HepG2 (cell line): ENCODE data around the gene TMEM217. TPM values are rescaled to one million over a fixed set of nuclear protein-coding genes. Genes with fewer than 3 reads are reported as not detected.

ENCODE experiments used
- AHR ChIP-seq: IDR thresholded peaks from 2 replicates; pipeline ENCODE4 v1.6.1; 2018; ENCODE audit warnings: missing genetic modification reagents, missing compliant biosample characterization
- NR2C2 ChIP-seq: sonication (generic); formaldehyde crosslinking; IDR thresholded peaks from 2 replicates; pipeline ENCODE4 v1.4.0; 2020; ENCODE audit warnings: missing genetic modification reagents, mild to moderate bottlenecking, moderate library complexity, borderline replicate concordance
- POGZ ChIP-seq: sonication (generic); formaldehyde crosslinking; IDR thresholded peaks from 2 replicates; pipeline ENCODE4 v1.4.0; 2020; ENCODE audit warnings: mild to moderate bottlenecking, missing genetic modification reagents
- REPIN1 ChIP-seq: sonication (generic); formaldehyde crosslinking; IDR thresholded peaks from 2 replicates; pipeline ENCODE4 v1.8.0; 2022; ENCODE audit warnings: missing genetic modification reagents, low read depth, mild to moderate bottlenecking, borderline replicate concordance
- SATB2 ChIP-seq: sonication (generic); formaldehyde crosslinking; IDR thresholded peaks from 2 replicates; pipeline ENCODE4 v1.5.0; 2020; ENCODE audit warnings: missing genetic modification reagents
- SMARCE1 ChIP-seq: fragments of 450-650 bp; IDR thresholded peaks from 2 replicates; pipeline ENCODE4 v1.6.1; 2017; ENCODE audit warnings: borderline replicate concordance
- SNAPC5 ChIP-seq: sonication (generic); formaldehyde crosslinking; IDR thresholded peaks from 2 replicates; pipeline ENCODE4 v1.8.1; 2023; ENCODE audit warnings: mild to moderate bottlenecking, missing genetic modification reagents, borderline replicate concordance
- SP5 ChIP-seq: IDR thresholded peaks from 2 replicates; pipeline ENCODE4 v1.6.1; 2016; ENCODE audit warnings: low read depth, borderline replicate concordance
- TP53 ChIP-seq: sonication (generic); formaldehyde crosslinking; conservative IDR thresholded peaks from 2 replicates; pipeline ENCODE4 v1.4.0; 2020; ENCODE audit warnings: missing genetic modification reagents
- ZBTB3 ChIP-seq: sonication (generic); formaldehyde crosslinking; IDR thresholded peaks from 2 replicates; pipeline ENCODE4 v1.4.0; 2020; ENCODE audit warnings: low read depth, mild to moderate bottlenecking, moderate library complexity, missing genetic modification reagents, borderline replicate concordance
- ZMYM4 ChIP-seq: sonication (generic); formaldehyde crosslinking; IDR thresholded peaks from 2 replicates; pipeline ENCODE4 v1.8.1; 2023; ENCODE audit warnings: mild to moderate bottlenecking, missing genetic modification reagents
- ZNF205 ChIP-seq: IDR thresholded peaks from 2 replicates; pipeline ENCODE4 v1.6.1; 2018; ENCODE audit warnings: missing biosample characterization, missing genetic modification reagents
- ZNF292 ChIP-seq: sonication (generic); formaldehyde crosslinking; IDR thresholded peaks from 2 replicates; pipeline ENCODE4 v1.8.1; 2022; ENCODE audit warnings: mild to moderate bottlenecking, low read depth, missing genetic modification reagents, borderline replicate concordance
- ZNF484 ChIP-seq: sonication (generic); formaldehyde crosslinking; IDR thresholded peaks from 2 replicates; pipeline ENCODE4 v1.5.1; 2020; ENCODE audit warnings: mild to moderate bottlenecking, low read depth, missing genetic modification reagents, borderline replicate concordance
- ZNF614 ChIP-seq: IDR thresholded peaks from 2 replicates; pipeline ENCODE4 v1.6.1; 2018; ENCODE audit warnings: missing biosample characterization, missing genetic modification reagents, inconsistent platforms, borderline replicate concordance
- ZNF713 ChIP-seq: sonication (generic); formaldehyde crosslinking; IDR thresholded peaks from 2 replicates; pipeline ENCODE4 v1.4.0; 2020; ENCODE audit warnings: mild to moderate bottlenecking, missing genetic modification reagents
- ZNF776 ChIP-seq: sonication (generic); formaldehyde crosslinking; IDR thresholded peaks from 2 replicates; pipeline ENCODE4 v1.4.0; 2020; ENCODE audit warnings: mild to moderate bottlenecking, missing genetic modification reagents
- ZNF781 ChIP-seq: sonication (generic); formaldehyde crosslinking; IDR thresholded peaks from 2 replicates; pipeline ENCODE4 v1.5.1; 2020; ENCODE audit warnings: borderline replicate concordance, mild to moderate bottlenecking, missing genetic modification reagents; ENCODE audit errors: not compliant biosample characterization
- ZSCAN25 ChIP-seq: sonication (generic); formaldehyde crosslinking; IDR thresholded peaks from 2 replicates; pipeline ENCODE4 v1.8.0; 2022; ENCODE audit warnings: mild to moderate bottlenecking, missing genetic modification reagents
- polyA plus RNA-seq, 8 experiments: library from polyadenylated mRNA; depleted of rRNA in 3 of 8; stranded (reverse) in 7 of 8; unstranded in 1 of 8; fragments of >200 nt; fragmentation: Illumina TruSeq in 4 of 8; extraction: Trizol in 4 of 8; gene quantifications; 2 replicates each; pipeline versions ENCODE4 v1.2.1 to v1.2.3, GENCODE V29; 2011 to 2016; ENCODE audit warnings: low read depth in 4 of 8, missing spikeins in 1 of 8, mixed read lengths in 1 of 8; ENCODE audit not compliant: insufficient read depth in 1 of 8
- total RNA-seq, 5 experiments: library from RNA; depleted of rRNA; stranded (reverse); fragments of >200 nt; fragmentation: Illumina TruSeq; extraction: Trizol; gene quantifications; 2 replicates each; pipeline ENCODE4 v1.2.3, GENCODE V29; 2016; ENCODE audit warnings: low read depth in 1 of 5
- TF ChIP-seq, protein P1 (sequence below): IDR thresholded peaks from 2 replicates; pipeline ENCODE4 v1.4.0; 2020; ENCODE audit warnings: mild to moderate bottlenecking, missing genetic modification reagents
- TF ChIP-seq, protein P2 (sequence below): sonication (generic); formaldehyde crosslinking; IDR thresholded peaks from 2 replicates; pipeline ENCODE4 v1.4.0; 2020; ENCODE audit warnings: mild to moderate bottlenecking, low read depth, missing genetic modification reagents
- TF ChIP-seq, protein P3 (sequence below): sonication (generic); formaldehyde crosslinking; conservative IDR thresholded peaks from 2 replicates; pipeline ENCODE4 v1.8.0; 2022; ENCODE audit warnings: mild to moderate bottlenecking, moderate library complexity, missing genetic modification reagents

Gene TMEM217
- total and polyA plus RNA-seq, 2 of the 13 experiments (the other 11 are each of a cell fraction or from before 2014, with no cell fraction given) = 2.3 to 3.4 TPM

GRCh38 chr6:37169496-37170272 lies 88.3 kb downstream of the TMEM217 start, which contains the start of gene PIM1 (continued):
- TF ChIP-seq, protein P1, sequence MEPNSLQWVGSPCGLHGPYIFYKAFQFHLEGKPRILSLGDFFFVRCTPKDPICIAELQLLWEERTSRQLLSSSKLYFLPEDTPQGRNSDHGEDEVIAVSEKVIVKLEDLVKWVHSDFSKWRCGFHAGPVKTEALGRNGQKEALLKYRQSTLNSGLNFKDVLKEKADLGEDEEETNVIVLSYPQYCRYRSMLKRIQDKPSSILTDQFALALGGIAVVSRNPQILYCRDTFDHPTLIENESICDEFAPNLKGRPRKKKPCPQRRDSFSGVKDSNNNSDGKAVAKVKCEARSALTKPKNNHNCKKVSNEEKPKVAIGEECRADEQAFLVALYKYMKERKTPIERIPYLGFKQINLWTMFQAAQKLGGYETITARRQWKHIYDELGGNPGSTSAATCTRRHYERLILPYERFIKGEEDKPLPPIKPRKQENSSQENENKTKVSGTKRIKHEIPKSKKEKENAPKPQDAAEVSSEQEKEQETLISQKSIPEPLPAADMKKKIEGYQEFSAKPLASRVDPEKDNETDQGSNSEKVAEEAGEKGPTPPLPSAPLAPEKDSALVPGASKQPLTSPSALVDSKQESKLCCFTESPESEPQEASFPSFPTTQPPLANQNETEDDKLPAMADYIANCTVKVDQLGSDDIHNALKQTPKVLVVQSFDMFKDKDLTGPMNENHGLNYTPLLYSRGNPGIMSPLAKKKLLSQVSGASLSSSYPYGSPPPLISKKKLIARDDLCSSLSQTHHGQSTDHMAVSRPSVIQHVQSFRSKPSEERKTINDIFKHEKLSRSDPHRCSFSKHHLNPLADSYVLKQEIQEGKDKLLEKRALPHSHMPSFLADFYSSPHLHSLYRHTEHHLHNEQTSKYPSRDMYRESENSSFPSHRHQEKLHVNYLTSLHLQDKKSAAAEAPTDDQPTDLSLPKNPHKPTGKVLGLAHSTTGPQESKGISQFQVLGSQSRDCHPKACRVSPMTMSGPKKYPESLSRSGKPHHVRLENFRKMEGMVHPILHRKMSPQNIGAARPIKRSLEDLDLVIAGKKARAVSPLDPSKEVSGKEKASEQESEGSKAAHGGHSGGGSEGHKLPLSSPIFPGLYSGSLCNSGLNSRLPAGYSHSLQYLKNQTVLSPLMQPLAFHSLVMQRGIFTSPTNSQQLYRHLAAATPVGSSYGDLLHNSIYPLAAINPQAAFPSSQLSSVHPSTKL = peak; percentile 92
- TF ChIP-seq ZNF713 (CRISPR knock-in tag) = no peak
- peak; percentile 72 for TF ChIP-seq ZNF781
- peak; percentile 33 for TF ChIP-seq ZMYM4 (CRISPR knock-in tag)
- TF ChIP-seq, protein P2, sequence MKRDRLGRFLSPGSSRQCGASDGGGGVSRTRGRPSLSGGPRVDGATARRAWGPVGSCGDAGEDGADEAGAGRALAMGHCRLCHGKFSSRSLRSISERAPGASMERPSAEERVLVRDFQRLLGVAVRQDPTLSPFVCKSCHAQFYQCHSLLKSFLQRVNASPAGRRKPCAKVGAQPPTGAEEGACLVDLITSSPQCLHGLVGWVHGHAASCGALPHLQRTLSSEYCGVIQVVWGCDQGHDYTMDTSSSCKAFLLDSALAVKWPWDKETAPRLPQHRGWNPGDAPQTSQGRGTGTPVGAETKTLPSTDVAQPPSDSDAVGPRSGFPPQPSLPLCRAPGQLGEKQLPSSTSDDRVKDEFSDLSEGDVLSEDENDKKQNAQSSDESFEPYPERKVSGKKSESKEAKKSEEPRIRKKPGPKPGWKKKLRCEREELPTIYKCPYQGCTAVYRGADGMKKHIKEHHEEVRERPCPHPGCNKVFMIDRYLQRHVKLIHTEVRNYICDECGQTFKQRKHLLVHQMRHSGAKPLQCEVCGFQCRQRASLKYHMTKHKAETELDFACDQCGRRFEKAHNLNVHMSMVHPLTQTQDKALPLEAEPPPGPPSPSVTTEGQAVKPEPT = no peak
- peak; percentile 100 for TF ChIP-seq SP5 (CRISPR knock-in tag)
- peak; percentile 78 for TF ChIP-seq ZSCAN25 (CRISPR knock-in tag)
- TF ChIP-seq, protein P3, sequence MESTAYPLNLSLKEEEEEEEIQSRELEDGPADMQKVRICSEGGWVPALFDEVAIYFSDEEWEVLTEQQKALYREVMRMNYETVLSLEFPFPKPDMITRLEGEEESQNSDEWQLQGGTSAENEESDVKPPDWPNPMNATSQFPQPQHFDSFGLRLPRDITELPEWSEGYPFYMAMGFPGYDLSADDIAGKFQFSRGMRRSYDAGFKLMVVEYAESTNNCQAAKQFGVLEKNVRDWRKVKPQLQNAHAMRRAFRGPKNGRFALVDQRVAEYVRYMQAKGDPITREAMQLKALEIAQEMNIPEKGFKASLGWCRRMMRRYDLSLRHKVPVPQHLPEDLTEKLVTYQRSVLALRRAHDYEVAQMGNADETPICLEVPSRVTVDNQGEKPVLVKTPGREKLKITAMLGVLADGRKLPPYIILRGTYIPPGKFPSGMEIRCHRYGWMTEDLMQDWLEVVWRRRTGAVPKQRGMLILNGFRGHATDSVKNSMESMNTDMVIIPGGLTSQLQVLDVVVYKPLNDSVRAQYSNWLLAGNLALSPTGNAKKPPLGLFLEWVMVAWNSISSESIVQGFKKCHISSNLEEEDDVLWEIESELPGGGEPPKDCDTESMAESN = peak; percentile 38
- peak; percentile 73 for TF ChIP-seq POGZ (CRISPR knock-in tag)
- peak; percentile 31; the same call in 1 of the 2 replicates for TF ChIP-seq NR2C2
- TF ChIP-seq ZNF205 (CRISPR knock-in tag) = peak; percentile 73
- peak; percentile 47; the same call in 1 of the 2 replicates for TF ChIP-seq ZNF776 (CRISPR knock-in tag)
- TF ChIP-seq ZBTB3 (CRISPR knock-in tag) = no peak
- no peak for TF ChIP-seq SNAPC5 (CRISPR knock-in tag)
- TF ChIP-seq TP53 (CRISPR knock-in tag) = no peak; the same call in none of the 2 replicates
- no peak for TF ChIP-seq AHR
- TF ChIP-seq SATB2 (CRISPR knock-in tag) = no peak
- no peak for TF ChIP-seq ZNF484 (CRISPR knock-in tag)
- peak; percentile 53; the same call in 1 of the 2 replicates for TF ChIP-seq ZNF614 (CRISPR knock-in tag)
- peak; percentile 82 for TF ChIP-seq ZNF292 (CRISPR knock-in tag)
- no peak for TF ChIP-seq SMARCE1
- peak; percentile 64; the same call in 1 of the 2 replicates for TF ChIP-seq REPIN1 (CRISPR knock-in tag)
